ENCODE results near the gene ITGA11.

ITGA11 gene

GRCh38 chr15:68464448-68465090 is 32.6 kb upstream of the ITGA11 start:
- no peak for ATAC-seq (replicated peaks)
- no peaks in the 10 kb centered on the region for H3K4me1 Mint-ChIP-seq (ENCODE audit: low read depth in 2 of 2)
- no peaks in the 10 kb centered on the region for H3K9me3 Mint-ChIP-seq

GRCh38 chr15:68463996-68464395 is 32.0 kb upstream of the ITGA11 start:
- Mint-ChIP-seq H3K4me1 (ENCODE audit: low read depth in 2 of 2) (no peaks in the 10 kb centered on the region), H3K27ac (no peak overlapping the region), H3K36me3 (ENCODE audit: insufficient read depth) (no peaks in the 10 kb centered on the region), H3K27me3 (peaks cover 27 to 57% of the 10 kb centered on the region in 2 donors), H3K4me3 (no peak overlapping the region), H3K9me3 (no peaks in the 10 kb centered on the region)
- DNase-seq (no peak), ATAC-seq (replicated peaks) (no peak)

More at GRCh38 chr15:68464448-68465090, 32.6 kb upstream of the ITGA11 start:
- no peak overlapping the region for H3K4me3 Mint-ChIP-seq
- H3K36me3 Mint-ChIP-seq (ENCODE audit: insufficient read depth), result no peaks in the 10 kb centered on the region
- no peak overlapping the region for H3K27ac Mint-ChIP-seq
- peaks cover 30 to 63% of the 10 kb centered on the region in 2 donors for H3K27me3 Mint-ChIP-seq
- DNase-seq, result no peak

GRCh38 chr15:68463444-68463843 is 31.5 kb upstream of the ITGA11 start:
- Mint-ChIP-seq H3K27ac (no peak overlapping the region), H3K4me1 (ENCODE audit: low read depth in 2 of 2) (no peaks in the 10 kb centered on the region), H3K36me3 (ENCODE audit: insufficient read depth) (no peaks in the 10 kb centered on the region), H3K9me3 (no peaks in the 10 kb centered on the region), H3K4me3 (no peak overlapping the region), H3K27me3 (peaks cover 22 to 52% of the 10 kb centered on the region in 2 donors)
- ATAC-seq (replicated peaks) (no peak), DNase-seq (no peak)

- H3K27me3 Mint-ChIP-seq, result peaks cover 10 to 31% of the 10 kb centered on the region in 2 donors
- DNase-seq, result no peak
- no peak for ATAC-seq (replicated peaks)
- no peaks in the 10 kb centered on the region for H3K4me1 Mint-ChIP-seq (ENCODE audit: low read depth in 2 of 2)
- H3K9me3 Mint-ChIP-seq, result no peaks in the 10 kb centered on the region
- no peaks in the 10 kb centered on the region for H3K36me3 Mint-ChIP-seq (ENCODE audit: insufficient read depth)
- no peak overlapping the region for H3K27ac Mint-ChIP-seq
- no peak overlapping the region for H3K4me3 Mint-ChIP-seq
Observed at GRCh38 chr15:68460166-68460565, 28.2 kb upstream of the ITGA11 start.

GRCh38 chr15:68450192-68450591 is 18.2 kb upstream of the ITGA11 start:
- no peak overlapping the region for H3K27ac Mint-ChIP-seq
- H3K36me3 Mint-ChIP-seq (ENCODE audit: insufficient read depth), result no peaks in the 10 kb centered on the region
- H3K27me3 Mint-ChIP-seq, result peaks cover 48 to 84% of the 10 kb centered on the region in 2 donors
- H3K4me1 Mint-ChIP-seq (ENCODE audit: low read depth in 2 of 2), result no peaks in the 10 kb centered on the region
- DNase-seq (no peak), ATAC-seq (replicated peaks) (no peak)
- H3K4me3 Mint-ChIP-seq, result no peak overlapping the region
- no peaks in the 10 kb centered on the region for H3K9me3 Mint-ChIP-seq

GRCh38 chr15:68449389-68449788 is 17.4 kb upstream of the ITGA11 start:
- H3K36me3 Mint-ChIP-seq (ENCODE audit: insufficient read depth), result no peaks in the 10 kb centered on the region
- H3K27me3 Mint-ChIP-seq, result peaks cover 50 to 85% of the 10 kb centered on the region in 2 donors
- no peaks in the 10 kb centered on the region for H3K9me3 Mint-ChIP-seq
- DNase-seq, result no peak
- no peaks in the 10 kb centered on the region for H3K4me1 Mint-ChIP-seq (ENCODE audit: low read depth in 2 of 2)
- H3K4me3 Mint-ChIP-seq, result no peak overlapping the region
- H3K27ac Mint-ChIP-seq, result no peak overlapping the region
- no peak for ATAC-seq (replicated peaks)

- Mint-ChIP-seq H3K4me1 (ENCODE audit: low read depth in 2 of 2) (no peaks in the 10 kb centered on the region), H3K27ac (no peak overlapping the region), H3K4me3 (no peak overlapping the region), H3K27me3 (peaks cover 42 to 74% of the 10 kb centered on the region in 2 donors), H3K9me3 (no peaks in the 10 kb centered on the region), H3K36me3 (ENCODE audit: insufficient read depth) (no peaks in the 10 kb centered on the region)
- ATAC-seq (replicated peaks) (no peak), DNase-seq (no peak)
Observed at GRCh38 chr15:68447976-68448755, 16.2 kb upstream of the ITGA11 start.

GRCh38 chr15:68447209-68447608 is 15.2 kb upstream of the ITGA11 start:
- H3K9me3 Mint-ChIP-seq, result no peaks in the 10 kb centered on the region
- ATAC-seq (replicated peaks) (no peak), DNase-seq (no peak)
- H3K36me3 Mint-ChIP-seq (ENCODE audit: insufficient read depth), result no peaks in the 10 kb centered on the region
- H3K4me3 Mint-ChIP-seq, result no peak overlapping the region
- no peak overlapping the region for H3K27ac Mint-ChIP-seq
- H3K27me3 Mint-ChIP-seq, result peaks cover 32 to 67% of the 10 kb centered on the region in 2 donors
- H3K4me1 Mint-ChIP-seq (ENCODE audit: low read depth in 2 of 2), result no peaks in the 10 kb centered on the region

GRCh38 chr15:68445351-68445750 is 13.4 kb upstream of the ITGA11 start:
- Mint-ChIP-seq H3K27me3 (peaks cover 24 to 65% of the 10 kb centered on the region in 2 donors), H3K4me1 (ENCODE audit: low read depth in 2 of 2) (no peaks in the 10 kb centered on the region), H3K36me3 (ENCODE audit: insufficient read depth) (no peaks in the 10 kb centered on the region), H3K4me3 (no peak overlapping the region), H3K9me3 (no peaks in the 10 kb centered on the region), H3K27ac (no peak overlapping the region)
- DNase-seq, result no peak
- no peak for ATAC-seq (replicated peaks)

GRCh38 chr15:68444336-68444735 is 12.4 kb upstream of the ITGA11 start:
- peaks cover 30 to 65% of the 10 kb centered on the region in 2 donors for H3K27me3 Mint-ChIP-seq
- H3K36me3 Mint-ChIP-seq (ENCODE audit: insufficient read depth), result no peaks in the 10 kb centered on the region
- no peaks in the 10 kb centered on the region for H3K9me3 Mint-ChIP-seq
- no peaks in the 10 kb centered on the region for H3K4me1 Mint-ChIP-seq (ENCODE audit: low read depth in 2 of 2)
- ATAC-seq (replicated peaks) (no peak), DNase-seq (no peak)
- H3K27ac Mint-ChIP-seq, result no peak overlapping the region
- no peak overlapping the region for H3K4me3 Mint-ChIP-seq

- no peaks in the 10 kb centered on the region for H3K4me1 Mint-ChIP-seq (ENCODE audit: low read depth in 2 of 2)
- no peaks in the 10 kb centered on the region for H3K9me3 Mint-ChIP-seq
- ATAC-seq (replicated peaks), result no peak
- no peak for DNase-seq
- H3K27ac Mint-ChIP-seq, result no peak overlapping the region
- H3K4me3 Mint-ChIP-seq, result no peak overlapping the region
- no peaks in the 10 kb centered on the region for H3K36me3 Mint-ChIP-seq (ENCODE audit: insufficient read depth)
- peaks cover 37 to 66% of the 10 kb centered on the region in 2 donors for H3K27me3 Mint-ChIP-seq
Observed at GRCh38 chr15:68442903-68443302, 10.9 kb upstream of the ITGA11 start.

GRCh38 chr15:68442041-68442440 is 10.1 kb upstream of the ITGA11 start:
- Mint-ChIP-seq H3K27ac (no peak overlapping the region), H3K36me3 (ENCODE audit: insufficient read depth) (no peaks in the 10 kb centered on the region), H3K4me1 (ENCODE audit: low read depth in 2 of 2) (no peaks in the 10 kb centered on the region), H3K4me3 (no peak overlapping the region), H3K27me3 (peaks cover 40 to 70% of the 10 kb centered on the region in 2 donors), H3K9me3 (no peaks in the 10 kb centered on the region)
- ATAC-seq (replicated peaks) (no peak), DNase-seq (no peak)

- Mint-ChIP-seq H3K27ac (no peak overlapping the region), H3K27me3 (peaks cover 45 to 70% of the 10 kb centered on the region in 2 donors), H3K36me3 (ENCODE audit: insufficient read depth) (no peaks in the 10 kb centered on the region), H3K9me3 (no peaks in the 10 kb centered on the region), H3K4me3 (no peak overlapping the region), H3K4me1 (ENCODE audit: low read depth in 2 of 2) (no peaks in the 10 kb centered on the region)
- no peak for ATAC-seq (replicated peaks)
- no peak for DNase-seq
Observed at GRCh38 chr15:68441045-68441743, 9.2 kb upstream of the ITGA11 start.
